ENCODE measurements around the gene TSHZ2. TPM values are rescaled to one million over a fixed set of nuclear protein-coding genes. Genes with fewer than 3 reads are reported as not detected.
"Not testable (repeated sequence)": the region's sequence is repeated elsewhere in the genome, so short reads cannot be mapped to it uniquely, and the experiment has no call there.

TSHZ2 gene
- total RNA-seq, 4 donors from 2014 or later, result 1.0 to 3.5 (median 2.8) TPM

DNA sequence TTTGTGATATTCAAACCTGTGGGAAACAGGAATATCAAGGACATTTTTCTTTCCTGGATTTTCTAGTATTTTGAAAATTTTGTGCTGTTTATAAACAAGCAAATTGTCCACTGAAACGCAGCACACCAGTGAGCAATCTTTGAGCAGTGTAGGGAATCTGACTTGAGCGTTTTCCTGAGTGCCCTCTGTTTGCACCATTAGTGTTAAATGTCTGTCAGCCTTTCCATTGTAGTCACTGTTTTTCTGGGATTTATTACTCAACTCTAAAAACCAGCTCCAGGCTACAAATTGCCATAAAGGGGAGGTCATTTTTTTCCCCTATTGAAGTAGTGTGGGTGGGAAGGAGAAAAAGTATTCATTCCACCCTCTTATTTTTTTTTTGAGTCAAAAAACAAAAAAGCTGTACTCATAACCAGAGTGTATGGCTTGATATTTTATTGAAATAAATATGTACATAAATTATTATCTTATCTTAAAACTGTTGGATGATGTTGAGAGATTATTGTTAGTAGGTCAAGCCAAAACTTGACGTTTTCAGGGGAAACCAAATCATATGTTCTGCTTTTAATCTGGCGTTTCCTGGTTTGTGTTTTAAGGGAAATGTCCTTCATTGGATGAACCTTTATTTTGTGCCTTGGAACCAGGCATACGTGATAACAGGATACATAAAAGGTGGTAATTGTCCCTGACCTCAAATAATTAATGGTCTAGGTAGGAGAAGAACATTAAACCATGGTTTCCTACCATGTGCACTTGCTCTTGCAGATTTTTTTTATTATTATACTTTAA, 51.8 kb downstream of the TSHZ2 start:
- H3K27me3 ChIP-seq, result no peaks in the 10 kb centered on the region
- no peak for ATAC-seq
- H3K4me1 ChIP-seq, result no peaks in the 10 kb centered on the region
- H3K36me3 ChIP-seq, result no peaks in the 10 kb centered on the region
- no peak overlapping the region for H3K27ac ChIP-seq
- TF ChIP-seq, protein P1, sequence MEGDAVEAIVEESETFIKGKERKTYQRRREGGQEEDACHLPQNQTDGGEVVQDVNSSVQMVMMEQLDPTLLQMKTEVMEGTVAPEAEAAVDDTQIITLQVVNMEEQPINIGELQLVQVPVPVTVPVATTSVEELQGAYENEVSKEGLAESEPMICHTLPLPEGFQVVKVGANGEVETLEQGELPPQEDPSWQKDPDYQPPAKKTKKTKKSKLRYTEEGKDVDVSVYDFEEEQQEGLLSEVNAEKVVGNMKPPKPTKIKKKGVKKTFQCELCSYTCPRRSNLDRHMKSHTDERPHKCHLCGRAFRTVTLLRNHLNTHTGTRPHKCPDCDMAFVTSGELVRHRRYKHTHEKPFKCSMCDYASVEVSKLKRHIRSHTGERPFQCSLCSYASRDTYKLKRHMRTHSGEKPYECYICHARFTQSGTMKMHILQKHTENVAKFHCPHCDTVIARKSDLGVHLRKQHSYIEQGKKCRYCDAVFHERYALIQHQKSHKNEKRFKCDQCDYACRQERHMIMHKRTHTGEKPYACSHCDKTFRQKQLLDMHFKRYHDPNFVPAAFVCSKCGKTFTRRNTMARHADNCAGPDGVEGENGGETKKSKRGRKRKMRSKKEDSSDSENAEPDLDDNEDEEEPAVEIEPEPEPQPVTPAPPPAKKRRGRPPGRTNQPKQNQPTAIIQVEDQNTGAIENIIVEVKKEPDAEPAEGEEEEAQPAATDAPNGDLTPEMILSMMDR (IDR thresholded peaks at IDR 0.05 in 4 of 5, conservative IDR thresholded peaks at IDR 0.05 in 1 of 5), result no peak
- no peak for TF ChIP-seq POLR2A (IDR thresholded peaks at IDR 0.05)
- in situ Hi-C loops (cut with MboI; ENCODE audit: low sequenced_read_pairs in 4 of 4) (no loop called here), intact Hi-C loops (cut with DNase I; ENCODE audit: low total_unique reads) (no loop called here)
- no peak overlapping the region for H3K4me3 ChIP-seq
- DNase-seq, result no peak
- no peaks in the 10 kb centered on the region for H3K9me3 ChIP-seq

DNA sequence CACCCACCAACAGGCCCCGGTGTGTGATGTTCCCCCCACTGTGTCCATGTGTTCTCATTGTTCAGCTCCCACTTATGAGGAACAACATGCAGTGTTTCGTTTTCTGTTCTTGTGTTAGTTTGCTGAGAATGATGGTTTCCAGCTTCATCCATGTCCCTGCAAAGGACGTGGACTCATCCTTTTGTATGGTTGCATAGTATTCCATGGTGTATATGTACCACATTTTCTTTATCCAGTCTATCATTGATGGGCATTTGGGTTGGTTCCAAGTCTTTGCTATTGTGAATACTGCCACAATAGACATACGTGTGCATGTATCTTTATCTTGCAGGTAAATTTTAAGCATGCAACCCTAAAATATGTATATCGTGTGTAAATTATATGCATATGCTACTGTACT, 52.5 kb downstream of the TSHZ2 start:
- DNase-seq; H3K9me3 ChIP-seq; H3K4me3 ChIP-seq; H3K27me3 ChIP-seq; H3K27ac ChIP-seq; H3K36me3 ChIP-seq; H3K4me1 ChIP-seq; intact Hi-C loops (cut with DNase I; ENCODE audit: low total_unique reads); ATAC-seq; in situ Hi-C loops (cut with MboI; ENCODE audit: low sequenced_read_pairs in 4 of 4): not testable (repeated sequence)

DNA sequence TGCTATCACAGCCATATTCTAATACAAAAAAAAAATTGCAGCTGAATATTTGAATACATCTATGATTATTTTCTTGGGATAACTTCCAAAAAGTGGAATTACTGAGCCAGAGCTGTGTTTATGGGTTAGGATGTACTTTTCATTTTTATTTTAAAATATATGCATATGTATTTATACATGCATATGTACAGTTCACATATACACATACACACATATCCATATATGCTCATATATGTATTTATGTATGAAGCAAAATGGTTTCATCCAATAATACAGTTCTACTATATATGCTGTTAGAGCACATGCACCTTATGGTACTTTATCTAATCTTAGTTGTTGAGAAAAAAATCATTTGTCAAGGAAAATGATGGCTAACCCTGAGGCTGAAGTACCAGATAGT, 54.9 kb downstream of the TSHZ2 start:
- Histone ChIP-seq H3K4me3 (no peak overlapping the region), H3K9me3 (no peaks in the 10 kb centered on the region), H3K27me3 (no peaks in the 10 kb centered on the region), H3K36me3 (no peaks in the 10 kb centered on the region), H3K27ac (no peak overlapping the region), H3K4me1 (no peaks in the 10 kb centered on the region)
- DNase-seq (no peak), ATAC-seq (no peak)
- TF ChIP-seq POLR2A (IDR thresholded peaks at IDR 0.05), result no peak
- TF ChIP-seq, protein P1 (IDR thresholded peaks at IDR 0.05 in 4 of 5, conservative IDR thresholded peaks at IDR 0.05 in 1 of 5), result no peak
- in situ Hi-C loops (cut with MboI; ENCODE audit: low sequenced_read_pairs in 4 of 4) (no loop called here), intact Hi-C loops (cut with DNase I; ENCODE audit: low total_unique reads) (no loop called here)

DNA sequence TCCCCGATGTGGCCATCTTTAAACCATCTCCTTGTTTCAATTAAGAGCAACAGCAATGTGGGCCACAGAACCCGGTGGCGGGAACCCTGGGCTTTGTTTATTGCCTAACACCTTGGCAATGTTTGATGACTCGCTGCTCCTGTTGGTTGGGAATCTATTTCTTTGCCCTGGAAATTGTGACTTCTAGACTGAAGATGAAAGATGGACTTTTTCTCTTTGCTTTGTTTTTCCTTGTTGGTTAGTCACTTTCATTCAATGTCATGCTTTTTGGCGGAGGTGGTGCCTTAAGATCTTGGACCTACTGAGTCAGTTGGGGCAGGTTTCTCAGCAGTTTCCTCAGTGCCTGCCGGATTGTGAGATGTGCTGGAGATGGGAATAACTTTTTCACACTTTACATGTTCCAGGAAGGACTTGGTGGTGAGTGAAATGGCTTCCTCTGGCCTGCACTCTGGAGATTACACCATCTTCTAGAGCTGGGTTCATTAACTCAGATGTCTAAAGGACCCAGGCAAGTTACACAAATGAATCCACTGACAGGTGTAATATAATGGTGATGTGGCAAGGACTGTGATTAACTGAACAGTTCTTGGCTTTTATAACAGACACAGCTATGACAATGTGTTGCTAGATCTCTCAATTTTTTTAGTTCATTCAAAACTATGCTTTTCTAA, 56.3 kb downstream of the TSHZ2 start:
- no peak for ATAC-seq
- in situ Hi-C loops (cut with MboI; ENCODE audit: low sequenced_read_pairs in 4 of 4), result no loop called here
- H3K9me3 ChIP-seq, result no peaks in the 10 kb centered on the region

DNA sequence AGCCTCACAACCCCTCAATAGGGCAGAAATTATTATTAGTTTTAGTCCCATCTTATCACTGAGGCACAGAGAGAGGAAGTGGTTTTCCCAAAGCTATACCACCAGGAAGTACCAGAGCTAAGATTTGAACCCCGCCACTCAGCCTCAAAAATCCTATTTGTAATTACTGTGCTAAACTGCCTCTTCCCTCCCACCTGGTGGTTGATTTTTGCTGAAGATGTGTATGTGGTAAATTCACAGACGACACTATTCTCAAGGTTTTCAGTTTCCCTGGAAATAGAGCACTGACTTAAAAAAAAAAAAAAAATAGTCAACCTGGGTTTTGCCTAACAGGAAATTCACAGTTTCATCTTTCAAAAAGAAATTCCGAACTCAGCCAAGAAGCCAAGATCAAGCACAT, 57.9 kb downstream of the TSHZ2 start:
- no peak for TF ChIP-seq POLR2A (IDR thresholded peaks at IDR 0.05)
- TF ChIP-seq, protein P1 (IDR thresholded peaks at IDR 0.05 in 4 of 5, conservative IDR thresholded peaks at IDR 0.05 in 1 of 5), result no peak
- H3K27me3 ChIP-seq, result no peaks in the 10 kb centered on the region
- no peak overlapping the region for H3K4me3 ChIP-seq
- ATAC-seq, result no peak
- no peak overlapping the region for H3K27ac ChIP-seq
- intact Hi-C loops (cut with DNase I; ENCODE audit: low total_unique reads), result loop anchor here (10.0 kb wide), 1 partner anchor 55 kb away; the partner anchor contains the start of gene TSHZ2
- H3K9me3 ChIP-seq, result no peaks in the 10 kb centered on the region
- no peaks in the 10 kb centered on the region for H3K4me1 ChIP-seq
- in situ Hi-C loops (cut with MboI; ENCODE audit: low sequenced_read_pairs in 4 of 4), result no loop called here
- no peaks in the 10 kb centered on the region for H3K36me3 ChIP-seq
- no peak for DNase-seq

More for the DNA sequence above, 56.3 kb downstream of the TSHZ2 start:
- intact Hi-C loops (cut with DNase I; ENCODE audit: low total_unique reads), result no loop called here
- Histone ChIP-seq H3K27me3 (no peaks in the 10 kb centered on the region), H3K4me3 (no peak overlapping the region), H3K27ac (no peak overlapping the region), H3K4me1 (no peaks in the 10 kb centered on the region), H3K36me3 (no peaks in the 10 kb centered on the region)
- TF ChIP-seq POLR2A (IDR thresholded peaks at IDR 0.05), result no peak
- TF ChIP-seq, protein P1 (IDR thresholded peaks at IDR 0.05 in 4 of 5, conservative IDR thresholded peaks at IDR 0.05 in 1 of 5), result no peak
- DNase-seq, result no peak
